LNCaP clone FGC (cell line): Measurements from ENCODE around the gene PLA2G15.

ENCODE experiments used
- DNase-seq: peaks from one replicate; pipeline ENCODE4 v3.0.0-alpha.2; 2011; ENCODE audit warnings: low read depth
- H3K4me3 ChIP-seq: 2 replicates; pipeline ENCODE4 v1.5.1; 2011; ENCODE audit warnings: mild to moderate bottlenecking, low read depth, low read length, control low read depth
- TF ChIP-seq, protein P1 (sequence below): IDR thresholded peaks from 2 replicates; pipeline ENCODE4 v1.5.1; 2012; ENCODE audit warnings: mild to moderate bottlenecking; ENCODE audit not compliant: control insufficient read depth, insufficient read depth; ENCODE audit errors: extremely low read depth

The PLA2G15 gene

DNA sequence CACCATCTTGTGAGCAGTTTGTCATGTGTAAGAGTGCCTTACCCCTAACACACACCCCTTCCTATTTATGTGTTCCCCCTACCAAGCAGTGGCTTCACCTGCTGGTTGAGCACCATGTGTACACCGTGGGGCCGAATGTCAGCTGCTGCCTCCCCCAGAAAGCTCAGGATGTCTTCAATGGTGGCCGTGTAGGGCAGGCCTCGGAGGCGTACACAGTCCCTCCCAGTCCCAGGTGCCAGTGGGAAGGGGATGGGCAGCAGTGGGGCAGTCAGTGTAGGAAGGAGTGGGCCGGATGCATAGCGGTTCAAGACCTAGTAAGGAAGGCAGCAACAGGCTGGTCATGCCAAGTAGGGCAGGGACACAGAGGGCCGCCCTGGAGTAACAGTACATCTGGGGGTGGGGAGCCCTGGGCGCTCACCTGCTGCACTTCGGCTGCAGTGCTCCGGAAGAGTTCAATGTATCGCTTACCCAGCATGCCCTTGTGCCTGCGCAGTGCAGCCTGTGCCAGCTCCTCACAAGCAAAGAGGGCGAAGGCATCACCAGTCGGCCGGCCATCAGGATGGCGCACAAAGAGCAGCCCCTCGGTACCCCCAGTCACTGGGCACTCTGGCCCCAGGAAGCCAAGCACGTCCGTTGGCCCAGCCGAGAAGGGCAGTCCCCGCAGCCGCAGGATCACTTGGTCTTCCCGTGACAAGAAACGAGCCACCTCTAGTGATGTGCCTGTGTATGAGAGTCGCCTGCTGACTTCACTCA is 13.6 kb upstream of the PLA2G15 start:
- H3K4me3 ChIP-seq = no peak overlapping the region
- TF ChIP-seq, protein P1, sequence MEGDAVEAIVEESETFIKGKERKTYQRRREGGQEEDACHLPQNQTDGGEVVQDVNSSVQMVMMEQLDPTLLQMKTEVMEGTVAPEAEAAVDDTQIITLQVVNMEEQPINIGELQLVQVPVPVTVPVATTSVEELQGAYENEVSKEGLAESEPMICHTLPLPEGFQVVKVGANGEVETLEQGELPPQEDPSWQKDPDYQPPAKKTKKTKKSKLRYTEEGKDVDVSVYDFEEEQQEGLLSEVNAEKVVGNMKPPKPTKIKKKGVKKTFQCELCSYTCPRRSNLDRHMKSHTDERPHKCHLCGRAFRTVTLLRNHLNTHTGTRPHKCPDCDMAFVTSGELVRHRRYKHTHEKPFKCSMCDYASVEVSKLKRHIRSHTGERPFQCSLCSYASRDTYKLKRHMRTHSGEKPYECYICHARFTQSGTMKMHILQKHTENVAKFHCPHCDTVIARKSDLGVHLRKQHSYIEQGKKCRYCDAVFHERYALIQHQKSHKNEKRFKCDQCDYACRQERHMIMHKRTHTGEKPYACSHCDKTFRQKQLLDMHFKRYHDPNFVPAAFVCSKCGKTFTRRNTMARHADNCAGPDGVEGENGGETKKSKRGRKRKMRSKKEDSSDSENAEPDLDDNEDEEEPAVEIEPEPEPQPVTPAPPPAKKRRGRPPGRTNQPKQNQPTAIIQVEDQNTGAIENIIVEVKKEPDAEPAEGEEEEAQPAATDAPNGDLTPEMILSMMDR = no peak
- DNase-seq = no peak

DNA sequence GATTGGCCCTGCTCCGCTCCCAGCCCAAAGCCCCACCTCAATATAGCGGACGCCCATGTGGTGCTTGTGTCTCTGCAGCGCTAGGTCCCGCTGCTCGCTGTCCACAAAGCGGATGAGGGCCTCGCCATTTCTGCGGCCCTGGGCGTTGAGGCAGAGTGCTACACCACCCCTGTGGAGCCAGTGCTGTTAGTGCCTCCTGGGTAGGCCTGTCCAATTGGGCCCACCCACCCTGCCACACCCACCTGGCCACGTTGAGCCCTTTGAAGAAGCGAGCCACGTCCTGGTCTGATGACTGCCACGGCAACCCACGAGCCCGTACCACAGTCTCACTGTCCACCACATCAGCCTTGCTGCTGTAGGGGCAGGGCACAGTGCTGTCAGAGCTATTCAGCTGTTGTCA is 12.8 kb upstream of the PLA2G15 start:
- H3K4me3 ChIP-seq = no peak overlapping the region
- no peak for DNase-seq
- TF ChIP-seq, protein P1 = no peak

DNA sequence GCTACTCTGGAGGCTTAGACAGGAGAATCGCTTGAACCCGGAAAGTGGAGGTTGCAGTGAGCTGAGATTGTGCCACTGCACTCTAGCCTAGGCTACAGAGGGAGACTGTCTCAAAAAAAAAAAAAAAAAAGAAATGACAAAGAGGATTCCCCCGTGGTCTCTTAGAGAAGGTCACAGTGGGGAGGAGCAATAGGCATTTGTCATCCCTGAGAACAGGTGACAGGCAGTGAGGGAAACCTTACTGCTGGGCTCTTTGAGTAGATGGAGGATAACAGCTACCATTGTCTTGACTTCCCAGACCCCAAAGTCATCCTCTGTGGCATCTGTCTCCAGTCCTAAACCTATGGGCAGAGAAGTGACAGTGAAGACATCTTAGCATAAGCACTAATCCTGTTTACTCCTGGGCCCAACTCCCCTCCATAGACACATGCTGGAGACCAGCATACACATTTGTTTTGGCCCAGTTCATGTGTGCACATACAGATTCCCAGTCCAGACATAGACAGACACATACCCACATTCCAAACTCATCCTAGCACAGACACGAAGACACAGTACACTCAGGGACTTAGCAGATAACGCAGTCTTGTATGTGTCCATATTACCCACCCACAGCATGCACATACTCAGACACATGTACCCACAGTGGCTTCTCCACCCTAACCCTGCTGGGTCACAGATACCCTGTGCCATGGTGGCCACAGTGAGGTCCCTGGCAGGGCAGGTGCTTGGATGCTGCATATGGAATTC is 11.9 kb upstream of the PLA2G15 start:
- DNase-seq = no peak
- peak overlapping the region; percentile 91 for H3K4me3 ChIP-seq
- TF ChIP-seq, protein P1 = no peak

DNA sequence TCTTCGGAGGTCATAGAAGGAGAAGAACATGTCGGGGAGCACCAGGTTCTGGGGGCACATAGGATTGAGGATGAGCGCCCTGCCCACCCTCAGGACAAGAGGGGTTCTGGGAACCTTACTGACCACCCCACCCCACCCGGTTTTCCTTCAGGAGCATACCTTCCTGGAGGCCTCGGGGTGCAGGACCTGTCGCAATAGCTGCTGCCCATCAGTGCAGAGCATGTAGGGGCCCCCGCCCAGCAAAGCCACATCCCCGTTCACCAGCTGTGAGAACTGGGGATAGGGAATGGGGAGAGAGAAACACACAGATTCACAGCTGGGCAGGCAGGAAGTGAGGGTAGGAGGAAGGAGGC is 11.4 kb upstream of the PLA2G15 start:
- peak overlapping the region; percentile 91 for H3K4me3 ChIP-seq
- TF ChIP-seq, protein P1 = no peak
- DNase-seq = no peak

DNA sequence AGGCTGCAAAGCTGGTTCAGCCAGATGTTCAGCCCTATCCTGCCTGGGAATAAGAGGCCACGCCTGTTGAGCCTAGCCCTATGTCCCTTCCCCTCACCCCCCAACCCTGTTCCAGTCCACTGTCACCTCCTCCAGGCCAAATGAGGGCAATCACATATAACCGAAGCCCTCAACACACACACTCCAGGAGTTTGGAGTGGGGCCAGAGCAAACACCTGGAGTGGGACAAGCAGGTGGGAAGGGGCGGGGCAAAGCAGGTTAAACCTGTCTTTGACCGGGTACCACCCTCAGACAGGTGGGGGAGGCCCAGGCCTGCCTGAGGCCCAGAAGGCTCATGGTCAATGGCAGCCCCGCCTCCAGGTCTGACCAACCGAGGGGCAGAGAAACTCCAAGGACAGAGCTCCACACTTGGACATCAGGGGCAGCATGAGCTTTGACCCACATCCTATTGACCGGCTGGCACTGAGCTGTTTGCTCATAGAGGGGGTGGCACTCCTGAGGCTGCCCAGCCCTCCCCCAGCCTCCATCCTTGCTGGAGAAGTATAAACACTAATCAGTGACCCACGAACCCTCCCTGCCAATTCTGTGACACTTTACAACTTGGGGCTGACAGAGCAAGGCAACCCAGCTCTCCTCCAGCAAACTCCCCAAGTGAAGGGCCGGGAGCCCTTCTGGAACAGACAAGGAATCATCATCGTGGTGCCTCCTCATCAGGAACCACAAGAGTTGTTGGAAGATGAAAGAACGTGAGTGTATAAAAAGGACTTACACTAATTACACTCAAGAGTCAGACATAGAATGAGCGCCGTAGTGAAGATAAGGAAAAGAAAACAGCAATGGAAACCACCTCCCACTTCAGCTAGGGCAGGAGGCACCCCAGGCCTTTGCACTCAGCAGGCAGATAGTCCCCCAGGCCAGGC is 10.7 kb upstream of the PLA2G15 start:
- H3K4me3 ChIP-seq = peak overlapping the region; percentile 91
- peak; percentile 98 for DNase-seq
- TF ChIP-seq, protein P1 = peak; percentile 31; the same call in 1 of the 2 replicates

DNA sequence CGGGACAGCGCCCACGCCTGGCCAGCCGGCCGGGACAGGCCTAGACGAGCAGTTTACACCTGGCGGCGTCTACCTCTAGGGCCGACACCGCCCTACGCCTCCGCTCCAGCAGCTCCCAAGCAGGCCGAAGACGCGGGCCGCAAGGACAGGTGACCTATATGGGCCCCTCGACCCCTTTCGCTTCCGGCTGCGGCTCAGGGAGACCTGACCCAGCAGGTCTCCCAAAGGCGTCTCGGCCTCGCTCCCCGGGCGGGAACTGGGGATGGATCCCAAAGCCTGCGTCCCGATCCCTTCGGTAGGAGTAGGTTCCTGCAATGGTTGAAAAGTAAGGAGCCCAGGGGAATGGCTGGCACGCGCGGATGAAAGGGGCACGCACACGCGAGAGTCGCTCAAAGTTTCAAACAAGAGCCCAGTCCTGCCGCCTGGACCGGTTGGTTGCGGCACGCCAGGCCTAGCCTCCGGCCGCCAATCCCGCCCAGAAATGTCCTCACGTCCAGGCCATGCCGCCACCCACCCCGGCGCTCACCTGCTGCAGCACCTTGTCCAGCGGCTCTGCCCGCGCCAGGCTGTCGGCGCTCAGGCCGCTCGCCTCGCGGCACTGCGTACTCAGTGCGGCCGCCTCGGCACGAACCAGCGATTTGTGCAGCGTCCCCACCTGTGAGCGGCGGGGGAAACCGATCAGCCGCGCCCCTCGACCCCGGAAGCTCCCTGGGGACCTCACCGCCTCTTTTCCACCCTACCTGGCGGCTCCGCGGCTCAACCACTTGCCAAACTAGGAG is 9.9 kb upstream of the PLA2G15 start:
- TF ChIP-seq, protein P1 = peak; percentile 55
- DNase-seq = no peak
- peak overlapping the region; percentile 91 for H3K4me3 ChIP-seq
